BLaER1 (cell line): ENCODE measurements around the gene YEATS2.
"Not testable (repeated sequence)": the region's sequence is repeated elsewhere in the genome, so short reads cannot be mapped to it uniquely, and the experiment has no call there.

ENCODE experiments used
- H3K27ac ChIP-seq: shearing (Covaris generic); formaldehyde crosslinking; 2 replicates; pipeline ENCODE4 v1.8.1; 2022
- H3K27me3 ChIP-seq: shearing (Covaris generic); formaldehyde crosslinking; 2 replicates; pipeline ENCODE4 v1.8.1; 2022
- H3K36me3 ChIP-seq: shearing (Covaris generic); formaldehyde crosslinking; 2 replicates; pipeline ENCODE4 v1.8.1; 2022
- H3K4me1 ChIP-seq: shearing (Covaris generic); formaldehyde crosslinking; 2 replicates; pipeline ENCODE4 v1.8.1; 2022
- H3K4me2 ChIP-seq: shearing (Covaris generic); formaldehyde crosslinking; 2 replicates; pipeline ENCODE4 v1.8.1; 2022
- H3K4me3 ChIP-seq: shearing (Covaris generic); formaldehyde crosslinking; 2 replicates; pipeline ENCODE4 v1.8.1; 2022
- H3K9ac ChIP-seq: shearing (Covaris generic); formaldehyde crosslinking; 2 replicates; pipeline ENCODE4 v1.8.1; 2022
- H3K9me3 ChIP-seq: shearing (Covaris generic); formaldehyde crosslinking; 2 replicates; pipeline ENCODE4 v1.8.1; 2022
- H4K20me1 ChIP-seq: shearing (Covaris generic); formaldehyde crosslinking; 2 replicates; pipeline ENCODE4 v1.8.1; 2022
- Cebpa-rat ChIP-seq: shearing (Covaris generic); IDR thresholded peaks from 2 replicates; pipeline ENCODE4 v1.8.1; 2022

YEATS2 gene

DNA sequence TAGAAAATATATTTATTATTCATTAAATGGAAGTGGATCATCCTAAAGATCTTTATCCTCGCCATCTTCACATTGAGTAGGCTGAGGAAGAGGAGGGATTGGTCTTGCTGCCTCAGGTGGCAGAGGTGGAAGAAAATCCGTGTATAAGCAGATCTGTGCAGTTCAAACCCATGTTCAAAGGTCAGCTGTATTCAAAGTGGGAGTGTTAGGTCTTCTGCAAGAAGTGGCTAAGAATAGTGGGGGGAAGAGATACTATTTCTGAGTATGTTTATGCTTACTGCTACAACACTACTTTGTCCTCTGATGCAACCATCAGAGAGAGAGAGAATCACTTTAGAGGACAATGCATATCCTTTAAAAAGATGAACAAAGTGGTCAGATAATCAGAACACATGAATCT is 39.5 kb downstream of the YEATS2 start:
- Histone ChIP-seq H4K20me1 (peaks cover 34% of the 10 kb centered on the region), H3K27ac (no peak overlapping the region), H3K9ac (no peak overlapping the region), H3K27me3 (no peaks in the 10 kb centered on the region), H3K36me3 (peaks cover 81% of the 10 kb centered on the region), H3K4me3 (no peak overlapping the region), H3K4me2 (no peak overlapping the region), H3K9me3 (peaks cover 29% of the 10 kb centered on the region), H3K4me1 (0 out of 2 replicates have a peak, but pooled peaks cover 3% of the 10 kb centered on the region)
- no peak for TF ChIP-seq Cebpa-rat

DNA sequence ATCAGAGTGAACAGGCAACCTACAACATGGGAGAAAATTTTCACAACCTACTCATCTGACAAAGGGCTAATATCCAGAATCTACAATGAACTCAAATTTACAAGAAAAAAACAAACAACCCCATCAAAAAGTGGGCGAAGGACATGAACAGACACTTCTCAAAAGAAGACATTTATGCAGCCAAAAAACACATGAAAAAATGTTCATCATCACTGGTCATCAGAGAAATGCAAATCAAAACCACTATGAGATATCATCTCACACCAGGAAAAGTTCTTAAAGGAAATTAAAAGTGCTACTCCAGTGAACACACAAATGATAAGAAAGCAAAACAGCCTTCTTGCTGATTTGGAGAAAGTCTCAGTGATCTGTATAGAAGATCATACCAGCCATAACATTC is 42.6 kb downstream of the YEATS2 start:
- Histone ChIP-seq H3K36me3 (peaks cover 81% of the 10 kb centered on the region), H3K9me3 (peaks cover 29% of the 10 kb centered on the region), H4K20me1 (peaks cover 19% of the 10 kb centered on the region; the same call in 1 of the 2 replicates)
- not testable (repeated sequence) for H3K4me2 ChIP-seq, H3K4me3 ChIP-seq, H3K27ac ChIP-seq, H3K4me1 ChIP-seq, H3K27me3 ChIP-seq, H3K9ac ChIP-seq

DNA sequence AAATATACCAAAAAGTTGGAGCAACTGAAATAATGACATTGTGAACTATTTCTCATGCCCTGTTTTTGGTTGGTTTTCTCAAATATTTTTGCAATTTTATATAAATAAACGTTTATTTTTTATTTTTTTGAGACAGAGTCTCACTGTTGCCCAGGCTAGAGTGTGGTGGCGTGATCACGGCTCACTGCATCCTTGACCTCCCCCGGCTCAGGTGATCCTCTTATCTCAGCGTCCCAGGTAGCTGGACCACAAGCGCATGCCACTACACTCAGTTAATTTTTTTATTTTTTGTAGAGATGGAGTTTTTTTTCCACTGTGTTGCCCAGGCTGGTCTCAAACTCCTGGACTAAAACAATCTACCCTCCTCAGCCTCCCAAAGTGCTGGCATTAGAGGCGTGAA is 45.6 kb downstream of the YEATS2 start:
- Histone ChIP-seq H3K9me3 (peaks cover 8% of the 10 kb centered on the region), H3K27me3 (no peaks in the 10 kb centered on the region), H3K4me2 (no peak overlapping the region), H4K20me1 (peaks cover 21% of the 10 kb centered on the region; the same call in 1 of the 2 replicates), H3K27ac (no peak overlapping the region), H3K4me3 (no peak overlapping the region), H3K9ac (no peak overlapping the region), H3K4me1 (no peaks in the 10 kb centered on the region), H3K36me3 (peaks cover 76% of the 10 kb centered on the region)
- no peak for TF ChIP-seq Cebpa-rat

DNA sequence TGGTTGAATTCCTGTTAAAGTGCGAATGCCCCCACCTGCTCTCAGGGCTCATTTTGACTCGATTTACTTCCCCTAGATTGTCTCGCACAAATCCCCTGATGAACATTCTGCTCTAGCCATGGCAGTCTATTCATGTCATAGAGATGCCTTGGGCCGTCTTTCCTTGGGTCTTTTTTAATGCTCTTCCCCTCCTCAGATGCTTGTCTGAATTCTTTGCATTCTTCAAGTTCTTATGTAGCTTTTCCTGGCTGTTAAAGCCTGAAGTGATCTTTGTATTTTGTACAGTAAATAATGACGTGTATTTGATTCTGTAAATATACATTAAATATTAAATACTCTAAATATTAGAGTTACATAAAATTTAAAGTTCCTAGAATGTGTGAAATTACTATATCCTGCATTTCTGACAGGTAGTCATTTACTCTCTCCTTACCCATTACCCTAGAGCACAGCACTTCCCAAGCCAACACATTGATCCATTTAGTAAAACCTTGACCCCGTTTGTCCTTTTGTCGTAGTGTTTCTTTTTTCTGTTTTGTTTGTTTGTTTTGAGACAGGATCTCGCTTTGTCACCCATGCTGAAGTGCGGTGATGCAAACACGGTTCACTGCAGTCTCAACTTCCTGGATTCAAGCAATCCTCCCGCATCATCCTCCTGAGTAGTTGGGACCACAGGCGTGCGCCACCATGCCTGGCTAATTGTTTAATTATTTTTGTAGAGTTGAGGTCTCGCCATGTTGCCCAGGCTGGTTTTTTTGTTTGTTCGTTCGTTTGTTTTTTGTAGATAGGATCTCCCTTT is 47.9 kb downstream of the YEATS2 start:
- H3K4me2 ChIP-seq: no peak overlapping the region
- H3K27me3 ChIP-seq: no peaks in the 10 kb centered on the region
- no peak overlapping the region for H3K9ac ChIP-seq
- H3K4me3 ChIP-seq: no peak overlapping the region
- H4K20me1 ChIP-seq: peaks cover 21% of the 10 kb centered on the region; the same call in 1 of the 2 replicates
- no peaks in the 10 kb centered on the region for H3K4me1 ChIP-seq
- peaks cover 95% of the 10 kb centered on the region for H3K36me3 ChIP-seq
- TF ChIP-seq Cebpa-rat: no peak
- H3K9me3 ChIP-seq: peaks cover 5% of the 10 kb centered on the region
- H3K27ac ChIP-seq: no peak overlapping the region

DNA sequence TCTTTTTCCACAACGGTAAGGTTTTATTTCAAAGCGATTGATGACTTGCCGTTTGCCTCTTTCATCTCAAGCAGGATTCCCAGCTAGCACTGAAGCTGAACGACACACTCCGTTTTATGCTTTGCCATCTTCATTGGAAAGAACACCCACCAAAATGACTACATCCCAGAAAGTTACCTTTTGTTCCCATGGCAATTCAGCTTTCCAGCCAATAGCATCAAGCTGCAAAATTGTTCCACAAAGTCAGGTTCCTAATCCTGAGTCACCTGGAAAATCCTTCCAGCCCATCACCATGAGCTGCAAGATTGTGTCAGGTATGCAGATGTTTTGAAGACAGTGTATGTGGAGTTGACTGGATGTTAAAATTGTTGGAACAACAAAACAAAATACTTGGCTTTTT is 56.5 kb downstream of the YEATS2 start:
- Histone ChIP-seq H3K4me3 (no peak overlapping the region), H3K27me3 (no peaks in the 10 kb centered on the region), H3K4me1 (no peaks in the 10 kb centered on the region), H3K9ac (no peak overlapping the region), H3K36me3 (peaks cover 100% of the 10 kb centered on the region), H3K9me3 (no peaks in the 10 kb centered on the region), H3K27ac (no peak overlapping the region), H4K20me1 (peaks cover 13% of the 10 kb centered on the region; the same call in 1 of the 2 replicates), H3K4me2 (no peak overlapping the region)
- TF ChIP-seq Cebpa-rat: no peak

DNA sequence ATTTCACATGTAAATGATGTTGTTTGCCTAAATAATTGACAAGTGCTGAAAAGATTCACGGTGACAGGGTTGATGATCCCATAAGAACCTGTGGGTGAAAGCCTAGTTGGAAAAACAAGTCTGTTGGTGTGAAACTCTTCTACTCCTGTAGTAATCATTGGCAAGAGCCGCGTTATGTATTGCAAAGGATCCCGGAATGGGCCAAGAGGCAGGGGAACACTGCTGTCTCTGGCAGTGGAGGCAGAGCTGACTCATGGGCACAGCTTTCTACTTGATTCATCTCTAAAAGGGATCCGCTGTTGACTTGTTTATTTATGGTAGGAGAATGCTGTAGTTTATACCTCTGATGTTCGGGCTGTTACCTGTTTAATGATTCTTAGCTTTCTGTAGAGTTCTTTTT is 64.7 kb downstream of the YEATS2 start:
- Histone ChIP-seq H3K9ac (no peak overlapping the region), H3K9me3 (no peaks in the 10 kb centered on the region), H3K27me3 (no peaks in the 10 kb centered on the region), H3K36me3 (peaks cover 84% of the 10 kb centered on the region), H3K4me2 (no peak overlapping the region), H4K20me1 (peaks cover 47% of the 10 kb centered on the region), H3K4me1 (peaks cover 39% of the 10 kb centered on the region), H3K27ac (no peak overlapping the region), H3K4me3 (no peak overlapping the region)
- TF ChIP-seq Cebpa-rat: no peak

DNA sequence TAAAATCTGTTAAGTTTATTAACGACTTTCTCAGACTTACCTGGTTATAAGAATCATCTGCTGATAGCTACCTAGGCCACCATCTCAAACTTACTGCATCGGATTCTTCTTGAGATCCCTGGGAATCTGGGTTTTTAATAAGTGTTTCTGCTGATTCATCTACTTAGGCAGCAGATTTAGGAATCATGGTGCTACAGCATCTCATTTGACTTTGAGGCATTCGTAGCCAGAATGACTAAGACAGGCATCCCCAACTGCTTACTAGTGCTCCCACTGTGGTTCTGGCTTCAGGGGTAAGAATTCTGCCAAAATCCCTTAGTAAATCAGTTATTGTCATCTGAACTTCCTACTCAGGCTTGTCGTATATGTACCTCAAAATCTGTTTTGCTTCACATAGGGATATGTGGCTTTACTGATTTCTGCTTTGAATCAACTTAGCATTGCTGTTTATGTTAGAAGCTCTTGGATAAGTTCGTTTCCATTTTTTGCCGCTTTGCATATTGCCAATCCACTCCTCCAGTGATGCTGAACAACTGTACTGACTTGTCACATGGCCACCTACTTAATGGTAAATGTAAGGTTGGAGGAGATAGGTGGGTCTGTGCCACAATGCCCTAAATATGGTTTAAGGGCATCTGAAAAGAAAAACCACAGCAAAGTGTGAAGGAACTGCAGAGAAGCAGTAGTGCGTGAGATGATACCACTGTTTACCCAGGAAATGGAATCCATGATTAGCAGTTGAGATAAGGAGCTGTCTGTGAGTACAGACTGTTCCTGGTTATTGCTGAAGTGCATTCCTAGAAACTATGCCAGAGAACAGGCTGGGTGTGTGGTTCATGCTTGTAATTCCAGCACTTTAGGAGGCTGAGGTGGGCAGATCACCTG is 67.5 kb downstream of the YEATS2 start:
- Histone ChIP-seq H3K4me1 (peaks cover 39% of the 10 kb centered on the region), H3K4me3 (no peak overlapping the region), H3K4me2 (peak overlapping the region; percentile 63), H3K27ac (no peak overlapping the region), H4K20me1 (peaks cover 58% of the 10 kb centered on the region), H3K9ac (no peak overlapping the region), H3K9me3 (no peaks in the 10 kb centered on the region), H3K27me3 (no peaks in the 10 kb centered on the region), H3K36me3 (peaks cover 84% of the 10 kb centered on the region)
- no peak for TF ChIP-seq Cebpa-rat

DNA sequence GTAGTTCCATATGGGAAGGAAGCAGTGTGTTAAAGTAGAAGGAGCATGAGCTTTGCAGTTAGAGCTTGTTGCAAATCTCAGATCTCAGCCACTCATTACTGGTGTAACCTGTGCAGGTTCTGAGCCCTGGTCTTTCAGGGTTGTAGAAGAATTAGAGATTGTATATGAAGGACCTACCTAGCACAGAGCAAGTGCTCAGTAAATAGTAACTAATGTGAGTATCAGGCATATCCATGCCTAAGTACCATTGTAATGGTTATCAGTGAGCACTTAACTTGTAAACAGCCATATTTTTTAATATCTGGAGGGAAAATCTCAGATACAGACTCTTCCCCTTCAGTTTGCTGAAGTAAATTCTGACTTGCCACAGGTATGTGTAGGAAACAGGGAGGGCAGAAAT is 68.5 kb downstream of the YEATS2 start:
- TF ChIP-seq Cebpa-rat: no peak

DNA sequence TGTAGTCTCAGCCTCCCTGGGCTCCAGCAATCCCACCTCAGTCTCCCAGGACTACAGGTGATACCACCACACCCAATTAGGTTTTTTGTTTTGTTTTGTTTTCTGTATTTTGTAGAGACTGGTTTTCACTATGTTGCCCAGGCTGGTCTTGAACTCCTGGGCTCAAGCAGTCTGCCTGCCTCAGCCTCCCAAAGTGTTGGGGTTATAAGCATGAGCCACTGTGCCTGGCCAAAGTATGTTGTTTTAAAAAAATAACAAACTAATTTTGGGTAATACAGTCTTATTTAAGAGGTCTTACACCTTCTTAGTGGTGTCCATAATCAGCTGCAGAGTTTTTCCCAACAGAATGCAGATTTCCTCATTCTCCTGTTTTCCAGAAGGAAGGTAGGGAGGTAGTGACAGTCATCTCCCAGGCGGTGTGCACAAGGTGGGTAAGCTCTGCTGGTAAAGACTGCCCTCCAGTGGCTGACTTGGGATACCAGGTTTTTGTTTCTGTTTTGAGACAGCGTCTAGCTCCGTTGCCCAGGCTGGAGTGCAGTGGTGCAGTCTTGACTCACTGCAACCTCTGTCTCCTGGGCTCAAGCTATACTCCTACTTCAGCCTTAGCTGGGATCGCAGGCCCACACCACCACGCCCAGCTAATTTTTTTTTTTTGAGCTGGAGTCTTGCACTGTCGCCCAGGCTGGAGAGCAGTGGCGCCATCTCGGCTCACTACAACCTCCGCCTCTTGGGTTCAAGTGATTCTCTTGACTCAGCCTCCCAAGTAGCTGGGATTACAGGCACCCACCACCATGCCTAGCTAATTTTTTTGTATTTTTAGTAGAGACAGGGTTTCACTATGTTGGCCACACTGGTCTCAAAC is 69.4 kb downstream of the YEATS2 start:
- Histone ChIP-seq H3K4me3 (no peak overlapping the region), H3K27ac (no peak overlapping the region), H3K36me3 (peaks cover 81% of the 10 kb centered on the region), H3K4me2 (no peak overlapping the region), H3K4me1 (peaks cover 39% of the 10 kb centered on the region), H3K9ac (no peak overlapping the region), H3K27me3 (no peaks in the 10 kb centered on the region), H4K20me1 (peaks cover 57% of the 10 kb centered on the region), H3K9me3 (no peaks in the 10 kb centered on the region)
- no peak for TF ChIP-seq Cebpa-rat

More for the DNA sequence above, 68.5 kb downstream of the YEATS2 start:
- Histone ChIP-seq H3K27me3 (no peaks in the 10 kb centered on the region), H3K27ac (no peak overlapping the region), H3K9ac (no peak overlapping the region), H3K4me1 (peaks cover 39% of the 10 kb centered on the region), H3K9me3 (no peaks in the 10 kb centered on the region), H3K4me2 (peak overlapping the region; percentile 63), H3K36me3 (peaks cover 83% of the 10 kb centered on the region), H4K20me1 (peaks cover 58% of the 10 kb centered on the region), H3K4me3 (no peak overlapping the region)
